Hepatocyte (in vitro differentiated cells): ENCODE results near the gene ACTR3C.
"Not testable (repeated sequence)": the region's sequence is repeated elsewhere in the genome, so short reads cannot be mapped to it uniquely, and the experiment has no call there.

Source experiments
- CTCF ChIP-seq: fragments of 200-600 bp; sonication (generic); IDR thresholded peaks from 2 replicates; pipeline ENCODE4 v1.5.1; 2016; ENCODE audit warnings: antibody characterized with exemption, mild to moderate bottlenecking; ENCODE audit not compliant: poor library complexity
- EZH2 ChIP-seq: fragments of 200-600 bp; sonication (generic); IDR thresholded peaks from 2 replicates; pipeline ENCODE4 v1.6.1; 2016; ENCODE audit warnings: antibody characterized with exemption, mild to moderate bottlenecking, borderline replicate concordance
- EZH2phosphoT487 ChIP-seq: fragments of 200-600 bp; sonication (generic); IDR thresholded peaks from one replicate; pipeline ENCODE4 v1.6.1; 2018; ENCODE audit warnings: antibody characterized with exemption, mild to moderate bottlenecking, low read depth, moderate library complexity; ENCODE audit not compliant: unreplicated experiment, severe bottlenecking

GRCh38 chr7:150205866-150206265 lies 117.5 kb downstream of the ACTR3C start:
- not testable (repeated sequence) for TF ChIP-seq CTCF, EZH2, EZH2phosphoT487
